ENCODE results near the gene TPD52L2.

The TPD52L2 gene

GRCh38 chr20:63856098-63856511 is 9.0 kb upstream of the TPD52L2 start:
- no peaks in the 10 kb centered on the region for H3K36me3 ChIP-seq (ENCODE audit: control insufficient read depth, insufficient read depth, low read length)
- WGBS (ENCODE audit: insufficient coverage, insufficient read length) = no CpG with 5 or more reads among the region's 22 CpGs
- no peak overlapping the region for H3K27ac ChIP-seq (ENCODE audit: low read length)
- H3K27me3 ChIP-seq (ENCODE audit: control insufficient read depth, insufficient read depth, low read length) = no peaks in the 10 kb centered on the region
- DNase-seq (ENCODE audit: low read depth, low spot score) = no peak
- H3K4me1 ChIP-seq (ENCODE audit: control insufficient read depth, insufficient read depth, low read length) = peaks cover 13% of the 10 kb centered on the region
- H3K9me3 ChIP-seq (ENCODE audit: control insufficient read depth, insufficient read depth, low read length) = no peaks in the 10 kb centered on the region
- no peak overlapping the region; the same call in 1 of the 2 replicates for H3K4me3 ChIP-seq (ENCODE audit: low read length)

- Histone ChIP-seq H3K9me3 (ENCODE audit: control insufficient read depth, insufficient read depth, low read length) (no peaks in the 10 kb centered on the region), H3K36me3 (ENCODE audit: control insufficient read depth, insufficient read depth, low read length) (peaks cover 9% of the 10 kb centered on the region), H3K4me3 (ENCODE audit: low read length) (no peak overlapping the region), H3K27ac (ENCODE audit: low read length) (no peak overlapping the region), H3K4me1 (ENCODE audit: control insufficient read depth, insufficient read depth, low read length) (peaks cover 13% of the 10 kb centered on the region), H3K27me3 (ENCODE audit: control insufficient read depth, insufficient read depth, low read length) (no peaks in the 10 kb centered on the region)
- no CpG with 5 or more reads among the region's 14 CpGs for whole genome bisulfite sequencing (ENCODE audit: insufficient coverage, insufficient read length)
- no peak for DNase-seq (ENCODE audit: low read depth, low spot score)
These were observed 7.2 kb upstream of the TPD52L2 start for GRCh38 chr20:63857764-63858392.

- no peaks in the 10 kb centered on the region for H3K27me3 ChIP-seq (ENCODE audit: control insufficient read depth, insufficient read depth, low read length)
- H3K4me3 ChIP-seq (ENCODE audit: low read length) = no peak overlapping the region
- peaks cover 9% of the 10 kb centered on the region for H3K36me3 ChIP-seq (ENCODE audit: control insufficient read depth, insufficient read depth, low read length)
- no peak overlapping the region for H3K27ac ChIP-seq (ENCODE audit: low read length)
- H3K4me1 ChIP-seq (ENCODE audit: control insufficient read depth, insufficient read depth, low read length) = peaks cover 15% of the 10 kb centered on the region
- no CpG with 5 or more reads among the region's 12 CpGs for WGBS (ENCODE audit: insufficient coverage, insufficient read length)
- no peak for DNase-seq (ENCODE audit: low read depth, low spot score)
- H3K9me3 ChIP-seq (ENCODE audit: control insufficient read depth, insufficient read depth, low read length) = no peaks in the 10 kb centered on the region
These were observed 6.5 kb upstream of the TPD52L2 start for GRCh38 chr20:63858393-63859165.

GRCh38 chr20:63859166-63859699 is 5.8 kb upstream of the TPD52L2 start:
- no peaks in the 10 kb centered on the region for H3K27me3 ChIP-seq (ENCODE audit: control insufficient read depth, insufficient read depth, low read length)
- no CpG with 5 or more reads among the region's 7 CpGs for WGBS (ENCODE audit: insufficient coverage, insufficient read length)
- peaks cover 14% of the 10 kb centered on the region for H3K4me1 ChIP-seq (ENCODE audit: control insufficient read depth, insufficient read depth, low read length)
- no peaks in the 10 kb centered on the region for H3K9me3 ChIP-seq (ENCODE audit: control insufficient read depth, insufficient read depth, low read length)
- H3K4me3 ChIP-seq (ENCODE audit: low read length) = no peak overlapping the region
- H3K27ac ChIP-seq (ENCODE audit: low read length) = no peak overlapping the region
- DNase-seq (ENCODE audit: low read depth, low spot score) = no peak
- H3K36me3 ChIP-seq (ENCODE audit: control insufficient read depth, insufficient read depth, low read length) = peaks cover 9% of the 10 kb centered on the region

- peaks cover 9% of the 10 kb centered on the region for H3K36me3 ChIP-seq (ENCODE audit: control insufficient read depth, insufficient read depth, low read length)
- H3K4me3 ChIP-seq (ENCODE audit: low read length) = no peak overlapping the region
- H3K27ac ChIP-seq (ENCODE audit: low read length) = no peak overlapping the region
- no peak for DNase-seq (ENCODE audit: low read depth, low spot score)
- WGBS (ENCODE audit: insufficient coverage, insufficient read length) = no CpG with 5 or more reads among the region's 17 CpGs
- no peaks in the 10 kb centered on the region for H3K9me3 ChIP-seq (ENCODE audit: control insufficient read depth, insufficient read depth, low read length)
- no peaks in the 10 kb centered on the region for H3K27me3 ChIP-seq (ENCODE audit: control insufficient read depth, insufficient read depth, low read length)
- H3K4me1 ChIP-seq (ENCODE audit: control insufficient read depth, insufficient read depth, low read length) = peaks cover 11% of the 10 kb centered on the region
These were observed 4.6 kb upstream of the TPD52L2 start for GRCh38 chr20:63860325-63861051.

GRCh38 chr20:63861365-63861934 is 3.6 kb upstream of the TPD52L2 start, which contains the start of gene ABHD16B:
ABHD16B (plus strand) TSS chr20:63861498; CDS start chr20:63861541, 43 bp downstream.
- WGBS (ENCODE audit: insufficient coverage, insufficient read length) = no CpG with 5 or more reads among the region's 59 CpGs
- H3K4me3 ChIP-seq (ENCODE audit: low read length) = no peak within 1 kb of the TSS
- H3K9me3 ChIP-seq (ENCODE audit: control insufficient read depth, insufficient read depth, low read length) = no peaks in the 10 kb centered on the region
- H3K4me1 ChIP-seq (ENCODE audit: control insufficient read depth, insufficient read depth, low read length) = peaks cover 11% of the 10 kb centered on the region
- no peaks in the 10 kb centered on the region for H3K27me3 ChIP-seq (ENCODE audit: control insufficient read depth, insufficient read depth, low read length)
- H3K27ac ChIP-seq (ENCODE audit: low read length) = no peak within 1 kb of the TSS
- no peak for DNase-seq (ENCODE audit: low read depth, low spot score)
- peaks cover 9% of the 10 kb centered on the region for H3K36me3 ChIP-seq (ENCODE audit: control insufficient read depth, insufficient read depth, low read length)

GRCh38 chr20:63861981-63862901 is 2.8 kb upstream of the TPD52L2 start:
- no CpG with 5 or more reads among the region's 95 CpGs for WGBS (ENCODE audit: insufficient coverage, insufficient read length)
- peaks cover 9% of the 10 kb centered on the region for H3K36me3 ChIP-seq (ENCODE audit: control insufficient read depth, insufficient read depth, low read length)
- no peak overlapping the region for H3K4me3 ChIP-seq (ENCODE audit: low read length)
- H3K9me3 ChIP-seq (ENCODE audit: control insufficient read depth, insufficient read depth, low read length) = no peaks in the 10 kb centered on the region
- no peaks in the 10 kb centered on the region for H3K27me3 ChIP-seq (ENCODE audit: control insufficient read depth, insufficient read depth, low read length)
- H3K4me1 ChIP-seq (ENCODE audit: control insufficient read depth, insufficient read depth, low read length) = peaks cover 11% of the 10 kb centered on the region
- no peak overlapping the region for H3K27ac ChIP-seq (ENCODE audit: low read length)
- DNase-seq (ENCODE audit: low read depth, low spot score) = no peak

GRCh38 chr20:63863021-63863797 is 1.9 kb upstream of the TPD52L2 start:
- Histone ChIP-seq H3K9me3 (ENCODE audit: control insufficient read depth, insufficient read depth, low read length) (no peaks in the 10 kb centered on the region), H3K4me1 (ENCODE audit: control insufficient read depth, insufficient read depth, low read length) (peaks cover 8% of the 10 kb centered on the region), H3K27ac (ENCODE audit: low read length) (no peak overlapping the region), H3K36me3 (ENCODE audit: control insufficient read depth, insufficient read depth, low read length) (peaks cover 9% of the 10 kb centered on the region), H3K27me3 (ENCODE audit: control insufficient read depth, insufficient read depth, low read length) (no peaks in the 10 kb centered on the region), H3K4me3 (ENCODE audit: low read length) (no peak overlapping the region)
- no peak for DNase-seq (ENCODE audit: low read depth, low spot score)
- no CpG with 5 or more reads among the region's 18 CpGs for WGBS (ENCODE audit: insufficient coverage, insufficient read length)

Measured in iPS DF 6.9 (cell line).